ENCODE measurements around the gene CACNA2D2.

Gene CACNA2D2

GRCh38 chr3:50371133-50371685 is 132.2 kb downstream of the CACNA2D2 start:
- DNase-seq (ENCODE audit: low spot score): no peak

- no peak for DNase-seq (ENCODE audit: low spot score)
Measured at GRCh38 chr3:50370594-50370993, 132.8 kb downstream of the CACNA2D2 start.

GRCh38 chr3:50369012-50369670 is 134.3 kb downstream of the CACNA2D2 start:
- DNase-seq (ENCODE audit: low spot score): no peak

GRCh38 chr3:50365842-50366220 is 137.6 kb downstream of the CACNA2D2 start:
- no peak for DNase-seq (ENCODE audit: low spot score)

GRCh38 chr3:50365080-50365841 is 138.2 kb downstream of the CACNA2D2 start:
- DNase-seq (ENCODE audit: low spot score): peak; percentile 94

- DNase-seq (ENCODE audit: low spot score): no peak
Measured at GRCh38 chr3:50364573-50365079, 138.8 kb downstream of the CACNA2D2 start.

- DNase-seq (ENCODE audit: low spot score): no peak
Measured at GRCh38 chr3:50359760-50360110, 143.7 kb downstream of the CACNA2D2 start.

- DNase-seq (ENCODE audit: low spot score): peak; percentile 97
Measured at GRCh38 chr3:50358911-50359759, 144.3 kb downstream of the CACNA2D2 start, which contains the start of gene TMEM115. Gene TMEM115 (minus strand): TSS chr3:50359521. CDS start chr3:50359063, 458 bp downstream.

- DNase-seq (ENCODE audit: low spot score): no peak
Measured at GRCh38 chr3:50358355-50358910, 145.0 kb downstream of the CACNA2D2 start.

GRCh38 chr3:50357481-50357880 is 146.0 kb downstream of the CACNA2D2 start:
- no peak for DNase-seq (ENCODE audit: low spot score)

- DNase-seq (ENCODE audit: low spot score): no peak
Measured at GRCh38 chr3:50356553-50356952, 146.9 kb downstream of the CACNA2D2 start.

- DNase-seq (ENCODE audit: low spot score): no peak
Measured at GRCh38 chr3:50355829-50356552, 147.4 kb downstream of the CACNA2D2 start.

GRCh38 chr3:50354850-50355249 is 148.6 kb downstream of the CACNA2D2 start:
- no peak for DNase-seq (ENCODE audit: low spot score)

- DNase-seq (ENCODE audit: low spot score): no peak
Measured at GRCh38 chr3:50354186-50354764, 149.2 kb downstream of the CACNA2D2 start.

- DNase-seq (ENCODE audit: low spot score): no peak
Measured at GRCh38 chr3:50353245-50354004, 150.0 kb downstream of the CACNA2D2 start.

- no peak for DNase-seq (ENCODE audit: low spot score)
Measured at GRCh38 chr3:50352781-50353180, 150.7 kb downstream of the CACNA2D2 start.

- DNase-seq (ENCODE audit: low spot score): no peak
Measured at GRCh38 chr3:50351323-50351697, 152.1 kb downstream of the CACNA2D2 start.

GRCh38 chr3:50350527-50351322 is 152.7 kb downstream of the CACNA2D2 start, which contains the start of the genes CYB561D2 and NPRL2:
Gene CYB561D2 (plus strand): TSS chr3:50350862. CDS start chr3:50351434, 572 bp downstream.
Gene NPRL2 (minus strand): TSS chr3:50350775. CDS start chr3:50350652, 123 bp downstream.
- DNase-seq (ENCODE audit: low spot score): peak; percentile 99

GRCh38 chr3:50350213-50350526 is 153.3 kb downstream of the CACNA2D2 start:
- DNase-seq (ENCODE audit: low spot score): no peak
